Peyer's patch (tissue), 4 donors: ENCODE data around the gene RUNX3.

Experiments used
- CTCF ChIP-seq, 6 experiments: fragments of 450-650 bp in 4 of 6; fragments of 200-600 bp in 2 of 6; sonication (generic) in 1 of 6; IDR thresholded peaks; one replicate each; pipeline ENCODE4 v1.5.1; 2017 to 2019; ENCODE audit warnings: antibody characterized with exemption in 6 of 6, mild to moderate bottlenecking in 3 of 6, moderate library complexity in 1 of 6
- POLR2A ChIP-seq, 2 donors: fragments of 450-650 bp; IDR thresholded peaks; one replicate each; pipeline ENCODE4 v1.5.1; 2017; ENCODE audit warnings: antibody characterized with exemption in 2 of 2, mild to moderate bottlenecking in 2 of 2, moderate library complexity in 2 of 2

GRCh38 chr1:24900486-24900849 lies 29.6 kb downstream of the RUNX3 start:
- no peak for TF ChIP-seq CTCF (IDR thresholded peaks at IDR 0.05)
- no peak for TF ChIP-seq POLR2A (IDR thresholded peaks at IDR 0.05)
